DND-41 (cell line): ENCODE results near the gene MDP1.

Experiments used
- ATAC-seq: fragments of 200-7000 bp; cut with Tn5 transposase; 3 replicates; pipeline ENCODE4 v1.9.1; 2021; ENCODE audit warnings: low read depth; ENCODE audit not compliant: insufficient read depth
- DNase-seq: peaks from one replicate; pipeline ENCODE4 v3.0.0-alpha.2; 2020
- H2AFZ ChIP-seq: 2 replicates; pipeline ENCODE4 v1.6.0; 2012; ENCODE audit warnings: low read depth, low read length
- H3K27ac ChIP-seq: 2 replicates; pipeline ENCODE4 v1.5.1; 2012; ENCODE audit warnings: low read length, inconsistent platforms
- H3K27me3 ChIP-seq: fragments of 200-600 bp; sonication (generic); 2 replicates; pipeline ENCODE4 v1.6.0; 2012; ENCODE audit warnings: low read length, mild to moderate bottlenecking, inconsistent platforms; ENCODE audit not compliant: insufficient read depth, poor library complexity
- H3K36me3 ChIP-seq: 2 replicates; pipeline ENCODE4 v1.5.1; 2012; ENCODE audit warnings: low read length, inconsistent platforms; ENCODE audit not compliant: insufficient read depth
- H3K4me1 ChIP-seq: 2 replicates; pipeline ENCODE4 v1.5.1; 2012; ENCODE audit warnings: mild to moderate bottlenecking, low read length; ENCODE audit not compliant: insufficient read depth
- H3K4me2 ChIP-seq: 2 replicates; pipeline ENCODE4 v1.6.0; 2012; ENCODE audit warnings: mild to moderate bottlenecking, moderate library complexity, low read length, inconsistent platforms; ENCODE audit not compliant: insufficient read depth
- H3K4me3 ChIP-seq, 2 experiments: fragments of 200-600 bp in 1 of 2; shearing (Covaris generic) in 1 of 2; 2 replicates each; pipeline ENCODE4 v1.5.1; 2012 to 2016; ENCODE audit warnings: inconsistent platforms in 2 of 2, low read length in 2 of 2, mild to moderate bottlenecking in 2 of 2, low read depth in 1 of 2, moderate library complexity in 1 of 2
- H3K79me2 ChIP-seq: 2 replicates; pipeline ENCODE4 v1.6.0; 2012; ENCODE audit warnings: low read length, inconsistent platforms; ENCODE audit not compliant: insufficient read depth
- H3K9ac ChIP-seq: 2 replicates; pipeline ENCODE4 v1.6.0; 2012; ENCODE audit warnings: low read depth, mild to moderate bottlenecking, inconsistent platforms, low read length, moderate library complexity
- H3K9me3 ChIP-seq: 2 replicates; pipeline ENCODE4 v1.5.1; 2012; ENCODE audit warnings: low read length, moderate library complexity, mild to moderate bottlenecking, inconsistent platforms; ENCODE audit not compliant: insufficient read depth, severe bottlenecking
- H4K20me1 ChIP-seq: 2 replicates; pipeline ENCODE4 v1.6.0; 2012; ENCODE audit warnings: low read length; ENCODE audit not compliant: insufficient read depth
- CTCF ChIP-seq: IDR thresholded peaks from 2 replicates; pipeline ENCODE4 v1.5.1; 2012; ENCODE audit warnings: borderline replicate concordance, low read length, moderate library complexity, mild to moderate bottlenecking; ENCODE audit not compliant: poor library complexity, severe bottlenecking; ENCODE audit errors: extremely low read depth
- EZH2 ChIP-seq: IDR thresholded peaks from 3 replicates; pipeline ENCODE4 v1.6.1; 2012; ENCODE audit warnings: borderline replicate concordance, low read depth, mild to moderate bottlenecking, moderate library complexity, low read length, inconsistent platforms; ENCODE audit not compliant: severe bottlenecking

MDP1 gene

GRCh38 chr14:24188251-24189058, 27.4 kb downstream of the MDP1 start, which contains the start of gene IPO4:
Gene IPO4, minus strand, starts transcription at chr14:24188816. Its CDS starts 29 bp downstream, at chr14:24188787.
- Histone ChIP-seq H3K4me2 (peak within 1 kb of the TSS; percentile 92), H4K20me1 (peaks cover 9% of the 10 kb centered on the region; the same call in 1 of the 2 replicates), H3K9me3 (no peaks in the 10 kb centered on the region), H3K27ac (peak within 1 kb of the TSS; percentile 72), H3K4me1 (peaks cover 51% of the 10 kb centered on the region), H3K4me3 (peak within 1 kb of the TSS; percentile 61 to 86; a peak in 3 of 4 replicates), H3K36me3 (peaks cover 60% of the 10 kb centered on the region), H3K79me2 (peaks cover 34% of the 10 kb centered on the region), H3K9ac (peak within 1 kb of the TSS; percentile 66), H2AFZ (peak within 1 kb of the TSS; percentile 81), H3K27me3 (no peaks in the 10 kb centered on the region)
- DNase-seq (peak; percentile 97), ATAC-seq (peak; percentile 93)
- no peak for TF ChIP-seq CTCF
- TF ChIP-seq EZH2 = no peak

GRCh38 chr14:24187539-24187915, 28.3 kb downstream of the MDP1 start:
- Histone ChIP-seq H3K9ac (peak overlapping the region; percentile 66), H3K27ac (peak overlapping the region; percentile 3)
- ATAC-seq = no peak

GRCh38 chr14:24186831-24187538, 28.9 kb downstream of the MDP1 start:
- Histone ChIP-seq H3K4me3 (peak overlapping the region in 1 of 2 experiments; percentile 86; a peak in 1 of 4 replicates), H3K36me3 (peaks cover 62% of the 10 kb centered on the region), H3K27me3 (no peaks in the 10 kb centered on the region), H3K9me3 (no peaks in the 10 kb centered on the region), H3K27ac (no peak overlapping the region), H2AFZ (no peak overlapping the region), H3K4me2 (peak overlapping the region; percentile 92), H3K79me2 (peaks cover 22% of the 10 kb centered on the region), H3K4me1 (peaks cover 39% of the 10 kb centered on the region), H3K9ac (peak overlapping the region; percentile 13; the same call in 1 of the 2 replicates), H4K20me1 (peaks cover 14% of the 10 kb centered on the region; the same call in 1 of the 2 replicates)
- TF ChIP-seq EZH2 (no peak), CTCF (no peak)
- DNase-seq (no peak), ATAC-seq (no peak)

More at GRCh38 chr14:24187539-24187915, 28.3 kb downstream of the MDP1 start:
- no peaks in the 10 kb centered on the region for H3K27me3 ChIP-seq
- peaks cover 45% of the 10 kb centered on the region for H3K4me1 ChIP-seq
- DNase-seq = peak; percentile 18
- H3K79me2 ChIP-seq = peaks cover 27% of the 10 kb centered on the region
- no peak overlapping the region for H2AFZ ChIP-seq
- peaks cover 14% of the 10 kb centered on the region; the same call in 1 of the 2 replicates for H4K20me1 ChIP-seq
- peak overlapping the region; percentile 92 for H3K4me2 ChIP-seq
- TF ChIP-seq CTCF = no peak
- TF ChIP-seq EZH2 = no peak
- peak overlapping the region; percentile 61 to 86; a peak in 3 of 4 replicates for H3K4me3 ChIP-seq
- H3K9me3 ChIP-seq = no peaks in the 10 kb centered on the region
- peaks cover 62% of the 10 kb centered on the region for H3K36me3 ChIP-seq
